Right atrium auricular region (tissue), 2 donors: ENCODE measurements around the gene DMXL1. TPM values are rescaled to one million over a fixed set of nuclear protein-coding genes. Genes with fewer than 3 reads are reported as not detected.

ENCODE experiments used
- DNase-seq: peaks from one replicate; pipeline ENCODE4 v3.0.0-alpha.2; 2019; ENCODE audit warnings: low spot score
- H3K27ac ChIP-seq, 2 donors: fragments of 200-600 bp; sonication (generic); 1 replicate in 1 of 2; 2 replicates in 1 of 2; pipeline ENCODE4 v1.5.1; 2016 to 2019
- H3K27me3 ChIP-seq, 2 donors: fragments of 200-600 bp; sonication (generic); one replicate each; pipeline versions ENCODE4 v1.5.1 to v1.6.0; 2017 to 2019
- H3K36me3 ChIP-seq: fragments of 200-600 bp; sonication (generic); one replicate; pipeline ENCODE4 v1.5.1; 2016
- H3K4me1 ChIP-seq, 2 donors: fragments of 200-600 bp; sonication (generic); one replicate each; pipeline versions ENCODE4 v1.5.1 to v1.6.0; 2017 to 2019
- H3K4me3 ChIP-seq, 2 donors: fragments of 200-600 bp; sonication (generic); 1 replicate in 1 of 2; 2 replicates in 1 of 2; pipeline ENCODE4 v1.5.1; 2017 to 2019; ENCODE audit warnings: mild to moderate bottlenecking in 1 of 2, moderate library complexity in 1 of 2
- H3K9me3 ChIP-seq, 2 donors: fragments of 200-600 bp; sonication (generic); one replicate each; pipeline ENCODE4 v1.5.1; 2019
- CTCF ChIP-seq, 2 donors: fragments of 200-600 bp; sonication (generic); IDR thresholded peaks; one replicate each; pipeline ENCODE4 v1.5.1; 2019; ENCODE audit warnings: antibody characterized with exemption in 2 of 2
- total RNA-seq, 2 donors: library from RNA; depleted of rRNA; stranded (reverse); fragments of >200 nt; gene quantifications; one replicate each; pipeline ENCODE4 v1.1.0, GENCODE V29; 2016

The DMXL1 gene
- total RNA-seq, 2 donors from 2014 or later: 29.4 to 40.5 TPM

- Histone ChIP-seq H3K4me3 (no peak overlapping the region), H3K4me1 (peaks cover 0 to 37% of the 10 kb centered on the region in 2 donors), H3K36me3 (no peaks in the 10 kb centered on the region), H3K27ac (no peak overlapping the region), H3K27me3 (no peaks in the 10 kb centered on the region), H3K9me3 (no peaks in the 10 kb centered on the region)
- no peak for DNase-seq
- no peak for TF ChIP-seq CTCF (IDR thresholded peaks at IDR 0.05)
Measured at GRCh38 chr5:119078071-119078846, 7.4 kb downstream of the DMXL1 start.

- H3K27ac ChIP-seq: no peak overlapping the region
- no peaks in the 10 kb centered on the region for H3K9me3 ChIP-seq
- DNase-seq: no peak
- H3K36me3 ChIP-seq: no peaks in the 10 kb centered on the region
- no peak overlapping the region for H3K4me3 ChIP-seq
- no peak for TF ChIP-seq CTCF (IDR thresholded peaks at IDR 0.05)
- H3K4me1 ChIP-seq: peaks cover 0 to 33% of the 10 kb centered on the region in 2 donors
- H3K27me3 ChIP-seq: no peaks in the 10 kb centered on the region
Measured at GRCh38 chr5:119078861-119079260, 8.0 kb downstream of the DMXL1 start.

DNA sequence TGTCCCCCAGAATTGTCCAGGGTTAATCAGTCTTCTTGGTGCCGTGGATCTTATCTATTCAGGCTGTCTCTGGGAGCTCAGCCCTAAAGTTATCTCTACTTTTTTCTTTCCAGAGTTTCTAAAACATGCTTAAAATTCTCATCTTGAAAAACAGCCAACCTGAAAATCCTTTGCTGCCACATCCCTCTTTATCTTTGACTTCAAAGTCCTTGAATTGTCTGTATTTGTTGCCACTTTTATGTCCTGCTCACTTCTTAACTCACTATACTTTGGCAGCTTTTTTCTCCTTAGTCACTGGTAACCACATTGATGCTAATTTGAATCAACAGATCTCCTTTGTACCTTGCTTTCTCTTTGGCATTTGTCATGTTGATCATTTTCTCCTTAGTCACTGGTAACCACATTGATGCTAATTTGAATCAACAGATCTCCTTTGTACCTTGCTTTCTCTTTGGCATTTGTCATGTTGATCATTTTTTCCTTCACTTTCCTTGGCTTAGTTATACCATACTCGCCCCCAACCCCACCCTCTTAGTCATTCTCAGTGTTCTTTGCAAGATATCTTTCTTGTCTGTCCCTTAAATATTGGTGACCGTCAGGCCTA lies 8.5 kb downstream of the DMXL1 start:
- Histone ChIP-seq H3K9me3 (no peaks in the 10 kb centered on the region), H3K36me3 (no peaks in the 10 kb centered on the region), H3K27me3 (no peaks in the 10 kb centered on the region), H3K4me3 (no peak overlapping the region), H3K4me1 (peaks cover 0 to 33% of the 10 kb centered on the region in 2 donors), H3K27ac (no peak overlapping the region)
- no peak for DNase-seq
- TF ChIP-seq CTCF (IDR thresholded peaks at IDR 0.05): no peak

DNA sequence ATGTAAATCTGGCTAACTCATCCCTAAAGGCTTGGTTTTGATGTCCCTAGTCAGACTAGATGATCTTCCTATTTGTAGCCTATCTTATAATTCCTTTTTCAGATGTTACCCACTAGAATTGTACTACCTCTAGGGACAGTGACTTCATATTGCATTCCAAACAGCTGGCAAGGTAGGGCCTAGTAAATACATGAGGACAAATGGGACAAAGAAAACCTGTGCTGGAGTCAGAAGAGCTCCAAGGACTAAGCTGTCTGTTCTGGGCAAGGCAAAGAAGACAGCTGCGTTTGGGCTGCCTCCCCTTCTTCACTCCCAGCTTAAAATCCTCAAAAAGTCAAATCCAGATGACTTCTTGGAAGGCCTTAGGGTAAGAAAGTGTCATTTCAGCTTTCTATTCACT lies 10.0 kb downstream of the DMXL1 start:
- no peaks in the 10 kb centered on the region for H3K27me3 ChIP-seq
- no peaks in the 10 kb centered on the region for H3K36me3 ChIP-seq
- H3K4me3 ChIP-seq: no peak overlapping the region
- H3K27ac ChIP-seq: no peak overlapping the region
- DNase-seq: no peak
- TF ChIP-seq CTCF (IDR thresholded peaks at IDR 0.05): no peak
- H3K9me3 ChIP-seq: no peaks in the 10 kb centered on the region
- H3K4me1 ChIP-seq: peaks cover 0 to 29% of the 10 kb centered on the region in 2 donors

DNA sequence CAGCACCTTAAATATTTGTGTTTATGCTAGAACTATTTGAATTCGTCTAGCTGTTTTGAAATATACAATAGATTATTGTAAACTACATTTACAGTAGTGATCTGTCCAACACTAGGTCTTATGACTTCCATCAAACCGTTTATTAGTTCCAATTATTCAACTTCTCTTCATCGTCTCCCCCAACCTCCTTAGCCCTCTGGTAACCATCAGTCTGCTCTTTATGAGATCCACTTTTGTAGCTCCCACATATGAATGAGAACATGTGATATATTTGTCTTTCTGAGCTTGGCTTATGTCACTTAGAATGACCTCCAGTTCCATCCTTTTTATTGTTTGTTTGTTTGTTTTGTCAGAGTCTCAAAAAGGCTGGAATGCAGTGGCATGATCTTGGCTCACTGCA lies 11.8 kb downstream of the DMXL1 start:
- H3K4me3 ChIP-seq: no peak overlapping the region
- H3K27ac ChIP-seq: no peak overlapping the region
- peaks cover 0 to 23% of the 10 kb centered on the region in 2 donors for H3K4me1 ChIP-seq
- H3K36me3 ChIP-seq: no peaks in the 10 kb centered on the region
- no peak for TF ChIP-seq CTCF (IDR thresholded peaks at IDR 0.05)
- no peaks in the 10 kb centered on the region for H3K9me3 ChIP-seq
- H3K27me3 ChIP-seq: no peaks in the 10 kb centered on the region
- no peak for DNase-seq
